ENCODE data around the gene UQCR10. TPM values are rescaled to one million over a fixed set of nuclear protein-coding genes. Genes with fewer than 3 reads are reported as not detected.
A peak's percentile ranks its signal among the peaks of the same experiment; 100 is the strongest.

The UQCR10 gene
- total RNA-seq, 2 donors from 2014 or later = 31.9 to 36.8 TPM

GRCh38 chr22:29784451-29785361 is 17.5 kb downstream of the UQCR10 start:
- ATAC-seq (no peak), DNase-seq (no peak)
- H3K27ac Mint-ChIP-seq = peak overlapping the region; percentile 83
- H3K9me3 ChIP-seq (ENCODE audit: control insufficient read depth, low read length, poor library complexity, severe bottlenecking) = no peaks in the 10 kb centered on the region
- no peak overlapping the region for H3K4me3 Mint-ChIP-seq
- H3K4me1 Mint-ChIP-seq = peaks cover 8% of the 10 kb centered on the region
- no peaks in the 10 kb centered on the region for H3K27me3 Mint-ChIP-seq
- no peaks in the 10 kb centered on the region for H3K36me3 Mint-ChIP-seq (ENCODE audit: low read depth)

- peaks cover 5% of the 10 kb centered on the region for H3K4me1 Mint-ChIP-seq
- no peak for DNase-seq
- H3K27ac Mint-ChIP-seq = peak overlapping the region; percentile 83
- H3K27me3 Mint-ChIP-seq = no peaks in the 10 kb centered on the region
- no peak for ATAC-seq
- peaks cover 4% of the 10 kb centered on the region for H3K36me3 Mint-ChIP-seq (ENCODE audit: low read depth)
- H3K9me3 ChIP-seq (ENCODE audit: control insufficient read depth, low read length, poor library complexity, severe bottlenecking) = no peaks in the 10 kb centered on the region
- H3K4me3 Mint-ChIP-seq = no peak overlapping the region
Observed at GRCh38 chr22:29786031-29786430, 18.9 kb downstream of the UQCR10 start.

- H3K27ac Mint-ChIP-seq = no peak overlapping the region
- no peak for ATAC-seq
- no peak overlapping the region for H3K4me3 Mint-ChIP-seq
Observed at GRCh38 chr22:29787371-29787980, 20.3 kb downstream of the UQCR10 start.

GRCh38 chr22:29788339-29789279 is 21.4 kb downstream of the UQCR10 start:
- peaks cover 5% of the 10 kb centered on the region for H3K4me1 Mint-ChIP-seq
- H3K27ac Mint-ChIP-seq = no peak overlapping the region
- H3K36me3 Mint-ChIP-seq (ENCODE audit: low read depth) = peaks cover 4% of the 10 kb centered on the region
- DNase-seq = no peak
- no peak for ATAC-seq
- no peaks in the 10 kb centered on the region for H3K9me3 ChIP-seq (ENCODE audit: control insufficient read depth, low read length, poor library complexity, severe bottlenecking)
- no peaks in the 10 kb centered on the region for H3K27me3 Mint-ChIP-seq
- no peak overlapping the region for H3K4me3 Mint-ChIP-seq

More at GRCh38 chr22:29787371-29787980, 20.3 kb downstream of the UQCR10 start:
- H3K9me3 ChIP-seq (ENCODE audit: control insufficient read depth, low read length, poor library complexity, severe bottlenecking) = no peaks in the 10 kb centered on the region
- H3K4me1 Mint-ChIP-seq = peaks cover 5% of the 10 kb centered on the region
- no peaks in the 10 kb centered on the region for H3K27me3 Mint-ChIP-seq
- DNase-seq = no peak
- H3K36me3 Mint-ChIP-seq (ENCODE audit: low read depth) = peaks cover 4% of the 10 kb centered on the region

- H3K9me3 ChIP-seq (ENCODE audit: control insufficient read depth, low read length, poor library complexity, severe bottlenecking) = no peaks in the 10 kb centered on the region
- Mint-ChIP-seq H3K36me3 (ENCODE audit: low read depth) (peaks cover 4% of the 10 kb centered on the region), H3K4me3 (no peak overlapping the region), H3K4me1 (peaks cover 2% of the 10 kb centered on the region), H3K27me3 (no peaks in the 10 kb centered on the region), H3K27ac (peak overlapping the region; percentile 59)
- DNase-seq (no peak), ATAC-seq (no peak)
Observed at GRCh38 chr22:29790061-29790460, 22.9 kb downstream of the UQCR10 start.

GRCh38 chr22:29793396-29793795 is 26.2 kb downstream of the UQCR10 start:
- peaks cover 2% of the 10 kb centered on the region for H3K4me1 Mint-ChIP-seq
- H3K36me3 Mint-ChIP-seq (ENCODE audit: low read depth) = peaks cover 4% of the 10 kb centered on the region
- H3K4me3 Mint-ChIP-seq = no peak overlapping the region
- H3K9me3 ChIP-seq (ENCODE audit: control insufficient read depth, low read length, poor library complexity, severe bottlenecking) = no peaks in the 10 kb centered on the region
- no peak for DNase-seq
- ATAC-seq = no peak
- H3K27ac Mint-ChIP-seq = no peak overlapping the region
- H3K27me3 Mint-ChIP-seq = no peaks in the 10 kb centered on the region

- no peaks in the 10 kb centered on the region for H3K9me3 ChIP-seq (ENCODE audit: control insufficient read depth, low read length, poor library complexity, severe bottlenecking)
- H3K27me3 Mint-ChIP-seq = no peaks in the 10 kb centered on the region
- peaks cover 2% of the 10 kb centered on the region for H3K4me1 Mint-ChIP-seq
- no peak for DNase-seq
- H3K27ac Mint-ChIP-seq = no peak overlapping the region
- no peak overlapping the region for H3K4me3 Mint-ChIP-seq
- ATAC-seq = no peak
- H3K36me3 Mint-ChIP-seq (ENCODE audit: low read depth) = no peaks in the 10 kb centered on the region
Observed at GRCh38 chr22:29795663-29796062, 28.5 kb downstream of the UQCR10 start.

GRCh38 chr22:29797351-29797750 is 30.2 kb downstream of the UQCR10 start:
- H3K36me3 Mint-ChIP-seq (ENCODE audit: low read depth) = no peaks in the 10 kb centered on the region
- no peaks in the 10 kb centered on the region for H3K9me3 ChIP-seq (ENCODE audit: control insufficient read depth, low read length, poor library complexity, severe bottlenecking)
- no peak for ATAC-seq
- H3K27me3 Mint-ChIP-seq = no peaks in the 10 kb centered on the region
- no peak overlapping the region for H3K4me3 Mint-ChIP-seq
- H3K27ac Mint-ChIP-seq = no peak overlapping the region
- no peak for DNase-seq
- H3K4me1 Mint-ChIP-seq = peaks cover 2% of the 10 kb centered on the region

GRCh38 chr22:29798318-29798717 is 31.1 kb downstream of the UQCR10 start:
- H3K4me1 Mint-ChIP-seq = peaks cover 2% of the 10 kb centered on the region
- ATAC-seq = no peak
- DNase-seq = no peak
- H3K36me3 Mint-ChIP-seq (ENCODE audit: low read depth) = no peaks in the 10 kb centered on the region
- no peak overlapping the region for H3K4me3 Mint-ChIP-seq
- H3K27ac Mint-ChIP-seq = no peak overlapping the region
- no peaks in the 10 kb centered on the region for H3K9me3 ChIP-seq (ENCODE audit: control insufficient read depth, low read length, poor library complexity, severe bottlenecking)
- no peaks in the 10 kb centered on the region for H3K27me3 Mint-ChIP-seq

GRCh38 chr22:29798801-29799200 is 31.6 kb downstream of the UQCR10 start:
- no peak overlapping the region for H3K4me3 Mint-ChIP-seq
- no peak for ATAC-seq
- DNase-seq = no peak
- no peaks in the 10 kb centered on the region for H3K36me3 Mint-ChIP-seq (ENCODE audit: low read depth)
- peaks cover 2% of the 10 kb centered on the region for H3K4me1 Mint-ChIP-seq
- no peaks in the 10 kb centered on the region for H3K27me3 Mint-ChIP-seq
- no peak overlapping the region for H3K27ac Mint-ChIP-seq
- no peaks in the 10 kb centered on the region for H3K9me3 ChIP-seq (ENCODE audit: control insufficient read depth, low read length, poor library complexity, severe bottlenecking)

GRCh38 chr22:29799217-29799680 is 32.1 kb downstream of the UQCR10 start:
- DNase-seq = no peak
- H3K9me3 ChIP-seq (ENCODE audit: control insufficient read depth, low read length, poor library complexity, severe bottlenecking) = no peaks in the 10 kb centered on the region
- no peak overlapping the region for H3K27ac Mint-ChIP-seq
- ATAC-seq = peak; percentile 30
- H3K4me1 Mint-ChIP-seq = peaks cover 2% of the 10 kb centered on the region
- no peak overlapping the region for H3K4me3 Mint-ChIP-seq
- H3K27me3 Mint-ChIP-seq = no peaks in the 10 kb centered on the region
- H3K36me3 Mint-ChIP-seq (ENCODE audit: low read depth) = no peaks in the 10 kb centered on the region

GRCh38 chr22:29801153-29801552 is 34.0 kb downstream of the UQCR10 start:
- H3K27ac Mint-ChIP-seq = no peak overlapping the region
- no peaks in the 10 kb centered on the region for H3K27me3 Mint-ChIP-seq
- no peak overlapping the region for H3K4me3 Mint-ChIP-seq
- DNase-seq = no peak
- H3K36me3 Mint-ChIP-seq (ENCODE audit: low read depth) = peaks cover 8% of the 10 kb centered on the region
- H3K4me1 Mint-ChIP-seq = peaks cover 5% of the 10 kb centered on the region
- no peaks in the 10 kb centered on the region for H3K9me3 ChIP-seq (ENCODE audit: control insufficient read depth, low read length, poor library complexity, severe bottlenecking)
- no peak for ATAC-seq

- ATAC-seq (no peak), DNase-seq (no peak)
- H3K4me3 Mint-ChIP-seq = no peak overlapping the region
- H3K9me3 ChIP-seq (ENCODE audit: control insufficient read depth, low read length, poor library complexity, severe bottlenecking) = no peaks in the 10 kb centered on the region
- peaks cover 3% of the 10 kb centered on the region for H3K4me1 Mint-ChIP-seq
- no peak overlapping the region for H3K27ac Mint-ChIP-seq
- no peaks in the 10 kb centered on the region for H3K27me3 Mint-ChIP-seq
- H3K36me3 Mint-ChIP-seq (ENCODE audit: low read depth) = peaks cover 8% of the 10 kb centered on the region
Observed at GRCh38 chr22:29801796-29802195, 34.6 kb downstream of the UQCR10 start.
